HepG2 (cell line): Measurements from ENCODE around the gene VMO1. TPM values are rescaled to one million over a fixed set of nuclear protein-coding genes. Genes with fewer than 3 reads are reported as not detected.
A peak's percentile ranks its signal among the peaks of the same experiment; 100 is the strongest.

ENCODE experiments used
- ATF1 ChIP-seq: IDR thresholded peaks from 2 replicates; pipeline ENCODE4 v1.6.1; 2016; ENCODE audit warnings: mild to moderate bottlenecking, control low read depth
- GATAD1 ChIP-seq: IDR thresholded peaks from 2 replicates; pipeline ENCODE4 v1.6.1; 2016; ENCODE audit warnings: missing genetic modification reagents, missing compliant biosample characterization
- HES4 ChIP-seq: sonication (generic); formaldehyde crosslinking; IDR thresholded peaks from 2 replicates; pipeline ENCODE4 v1.9.0; 2021; ENCODE audit warnings: mild to moderate bottlenecking, missing genetic modification reagents, borderline replicate concordance
- HNRNPK ChIP-seq: fragments of 200-400 bp; formaldehyde crosslinking; IDR thresholded peaks from 2 replicates; pipeline ENCODE4 v1.6.1; 2018; ENCODE audit warnings: low read length, low read depth, moderate library complexity, mild to moderate bottlenecking; ENCODE audit not compliant: poor library complexity, severe bottlenecking
- IRF1 ChIP-seq: sonication (generic); formaldehyde crosslinking; IDR thresholded peaks from 2 replicates; pipeline ENCODE4 v1.4.0; 2020; ENCODE audit warnings: low read depth, mild to moderate bottlenecking, missing genetic modification reagents
- KDM5B ChIP-seq: sonication (generic); formaldehyde crosslinking; IDR thresholded peaks from 2 replicates; pipeline ENCODE4 v1.4.0; 2020; ENCODE audit warnings: missing genetic modification reagents, mild to moderate bottlenecking, borderline replicate concordance
- KLF12 ChIP-seq: sonication (generic); formaldehyde crosslinking; IDR thresholded peaks from 2 replicates; pipeline ENCODE4 v1.4.0; 2020; ENCODE audit warnings: missing genetic modification reagents, borderline replicate concordance
- NFE2 ChIP-seq: sonication (generic); formaldehyde crosslinking; IDR thresholded peaks from 2 replicates; pipeline ENCODE4 v1.4.0; 2020; ENCODE audit warnings: missing genetic modification reagents
- SMC3 ChIP-seq: IDR thresholded peaks from 2 replicates; pipeline ENCODE4 v1.6.1; 2011; ENCODE audit warnings: low read length, improper control_type of control experiment
- ZFP91 ChIP-seq: sonication (generic); formaldehyde crosslinking; IDR thresholded peaks from 2 replicates; pipeline ENCODE4 v1.9.0; 2022; ENCODE audit warnings: missing genetic modification reagents, mild to moderate bottlenecking, borderline replicate concordance
- ZNF136 ChIP-seq: sonication (generic); formaldehyde crosslinking; IDR thresholded peaks from 2 replicates; pipeline ENCODE4 v1.8.1; 2022; ENCODE audit warnings: low read depth, mild to moderate bottlenecking, moderate library complexity, missing genetic modification reagents
- ZNF430 ChIP-seq: sonication (generic); formaldehyde crosslinking; IDR thresholded peaks from 2 replicates; pipeline ENCODE4 v1.9.0; 2021; ENCODE audit warnings: mild to moderate bottlenecking, missing genetic modification reagents
- ZNF446 ChIP-seq: sonication (generic); formaldehyde crosslinking; IDR thresholded peaks from 2 replicates; pipeline ENCODE4 v1.5.0; 2020; ENCODE audit warnings: mild to moderate bottlenecking, missing genetic modification reagents
- ZNF512B ChIP-seq: sonication (generic); formaldehyde crosslinking; IDR thresholded peaks from 2 replicates; pipeline ENCODE4 v1.5.1; 2020; ENCODE audit warnings: missing genetic modification reagents, mild to moderate bottlenecking, borderline replicate concordance
- ZNF570 ChIP-seq: sonication (generic); formaldehyde crosslinking; IDR thresholded peaks from 2 replicates; pipeline ENCODE4 v1.4.0; 2020; ENCODE audit warnings: mild to moderate bottlenecking, missing genetic modification reagents, borderline replicate concordance
- ZNF577 ChIP-seq: sonication (generic); formaldehyde crosslinking; IDR thresholded peaks from 2 replicates; pipeline ENCODE4 v1.4.0; 2020; ENCODE audit warnings: mild to moderate bottlenecking, low read depth, missing genetic modification reagents, borderline replicate concordance
- ZNF749 ChIP-seq: sonication (generic); formaldehyde crosslinking; IDR thresholded peaks from 2 replicates; pipeline ENCODE4 v1.8.0; 2022; ENCODE audit warnings: mild to moderate bottlenecking, missing genetic modification reagents, moderate library complexity, borderline replicate concordance
- ZNF773 ChIP-seq: sonication (generic); formaldehyde crosslinking; IDR thresholded peaks from 2 replicates; pipeline ENCODE4 v1.4.0; 2020; ENCODE audit warnings: missing genetic modification reagents, borderline replicate concordance
- ZNF788 ChIP-seq: sonication (generic); formaldehyde crosslinking; IDR thresholded peaks from 2 replicates; pipeline ENCODE4 v1.5.0; 2020; ENCODE audit warnings: mild to moderate bottlenecking, missing genetic modification reagents, borderline replicate concordance
- ZZZ3 ChIP-seq: sonication (generic); formaldehyde crosslinking; IDR thresholded peaks from 2 replicates; pipeline ENCODE4 v1.4.0; 2020; ENCODE audit warnings: missing genetic modification reagents, mild to moderate bottlenecking, borderline replicate concordance
- polyA plus RNA-seq, 8 experiments: library from polyadenylated mRNA; depleted of rRNA in 3 of 8; stranded (reverse) in 7 of 8; unstranded in 1 of 8; fragments of >200 nt; fragmentation: Illumina TruSeq in 4 of 8; extraction: Trizol in 4 of 8; gene quantifications; 2 replicates each; pipeline versions ENCODE4 v1.2.1 to v1.2.3, GENCODE V29; 2011 to 2016; ENCODE audit warnings: low read depth in 4 of 8, missing spikeins in 1 of 8, mixed read lengths in 1 of 8; ENCODE audit not compliant: insufficient read depth in 1 of 8
- total RNA-seq, 5 experiments: library from RNA; depleted of rRNA; stranded (reverse); fragments of >200 nt; fragmentation: Illumina TruSeq; extraction: Trizol; gene quantifications; 2 replicates each; pipeline ENCODE4 v1.2.3, GENCODE V29; 2016; ENCODE audit warnings: low read depth in 1 of 5
- TF ChIP-seq, protein P1 (sequence below): sonication (generic); formaldehyde crosslinking; IDR thresholded peaks from 2 replicates; pipeline ENCODE4 v1.4.0; 2020; ENCODE audit warnings: missing genetic modification reagents

VMO1 gene
- total and polyA plus RNA-seq, 2 of the 13 experiments (the other 11 are each of a cell fraction or from before 2014, with no cell fraction given), result not detected

- peak; percentile 13; the same call in 1 of the 2 replicates for TF ChIP-seq HES4 (CRISPR knock-in tag)
- TF ChIP-seq ZNF512B (CRISPR knock-in tag), result 0 out of 2 replicates have a peak, but pooled peaks have one; percentile 24
- TF ChIP-seq GATAD1 (CRISPR knock-in tag), result no peak
- no peak for TF ChIP-seq ZNF749 (CRISPR knock-in tag)
- TF ChIP-seq IRF1 (CRISPR knock-in tag), result peak; percentile 79; the same call in 1 of the 2 replicates
- no peak for TF ChIP-seq SMC3
- no peak for TF ChIP-seq ZNF136 (CRISPR knock-in tag)
- TF ChIP-seq, protein P1, sequence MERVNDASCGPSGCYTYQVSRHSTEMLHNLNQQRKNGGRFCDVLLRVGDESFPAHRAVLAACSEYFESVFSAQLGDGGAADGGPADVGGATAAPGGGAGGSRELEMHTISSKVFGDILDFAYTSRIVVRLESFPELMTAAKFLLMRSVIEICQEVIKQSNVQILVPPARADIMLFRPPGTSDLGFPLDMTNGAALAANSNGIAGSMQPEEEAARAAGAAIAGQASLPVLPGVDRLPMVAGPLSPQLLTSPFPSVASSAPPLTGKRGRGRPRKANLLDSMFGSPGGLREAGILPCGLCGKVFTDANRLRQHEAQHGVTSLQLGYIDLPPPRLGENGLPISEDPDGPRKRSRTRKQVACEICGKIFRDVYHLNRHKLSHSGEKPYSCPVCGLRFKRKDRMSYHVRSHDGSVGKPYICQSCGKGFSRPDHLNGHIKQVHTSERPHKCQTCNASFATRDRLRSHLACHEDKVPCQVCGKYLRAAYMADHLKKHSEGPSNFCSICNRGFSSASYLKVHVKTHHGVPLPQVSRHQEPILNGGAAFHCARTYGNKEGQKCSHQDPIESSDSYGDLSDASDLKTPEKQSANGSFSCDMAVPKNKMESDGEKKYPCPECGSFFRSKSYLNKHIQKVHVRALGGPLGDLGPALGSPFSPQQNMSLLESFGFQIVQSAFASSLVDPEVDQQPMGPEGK, result no peak
- TF ChIP-seq ZNF446 (CRISPR knock-in tag), result peak; percentile 86; the same call in 1 of the 2 replicates
- TF ChIP-seq KLF12, result no peak
- peak; percentile 68; the same call in 1 of the 2 replicates for TF ChIP-seq ZFP91 (CRISPR knock-in tag)
- 0 out of 2 replicates have a peak, but pooled peaks have one; percentile 31 for TF ChIP-seq ZNF773 (CRISPR knock-in tag)
- TF ChIP-seq ZNF577 (CRISPR knock-in tag), result no peak
- TF ChIP-seq ZZZ3, result peak; percentile 89; the same call in 1 of the 2 replicates
- TF ChIP-seq NFE2 (CRISPR knock-in tag), result no peak
- no peak for TF ChIP-seq ATF1 (CRISPR knock-in tag)
- peak; percentile 55 for TF ChIP-seq HNRNPK
- TF ChIP-seq ZNF788 (CRISPR knock-in tag), result 0 out of 2 replicates have a peak, but pooled peaks have one; percentile 60
- no peak; the same call in 1 of the 2 replicates for TF ChIP-seq ZNF430 (CRISPR knock-in tag)
- TF ChIP-seq ZNF570 (CRISPR knock-in tag), result peak; percentile 80; the same call in 1 of the 2 replicates
- peak; percentile 90 for TF ChIP-seq KDM5B (CRISPR knock-in tag)
These were observed 46.8 kb downstream of the VMO1 start, which contains the start of the genes CXCL16 and ZMYND15 (continued) for GRCh38 chr17:4739122-4740024.
